ENCODE measurements around the gene ACTRT2. TPM values are rescaled to one million over a fixed set of nuclear protein-coding genes. Genes with fewer than 3 reads are reported as not detected.

ACTRT2 gene
- total RNA-seq, 4 donors from 2014 or later, result not detected

- Histone ChIP-seq H3K27ac (no peak overlapping the region), H3K4me3 (no peak overlapping the region), H3K27me3 (peaks cover 76 to 86% (median 82%) of the 10 kb centered on the region in 3 donors), H3K9me3 (no peaks in the 10 kb centered on the region), H3K36me3 (no peaks in the 10 kb centered on the region), H3K4me1 (peaks cover 4 to 15% of the 10 kb centered on the region in 2 donors)
- no peak for ATAC-seq
- in situ Hi-C loops (cut with MboI; ENCODE audit: low sequenced_read_pairs in 4 of 4) (no loop called here), intact Hi-C loops (cut with DNase I; ENCODE audit: low total_unique reads) (no loop called here)
- TF ChIP-seq CTCF (IDR thresholded peaks at IDR 0.05 in 4 of 5, conservative IDR thresholded peaks at IDR 0.05 in 1 of 5), result no peak
- no peak for TF ChIP-seq POLR2A (IDR thresholded peaks at IDR 0.05)
- DNase-seq, result no peak
These were observed 46.0 kb downstream of the ACTRT2 start for GRCh38 chr1:3067301-3067670.

GRCh38 chr1:3067671-3068563 lies 46.6 kb downstream of the ACTRT2 start:
- H3K4me1 ChIP-seq, result peaks cover 4 to 15% of the 10 kb centered on the region in 2 donors
- DNase-seq, result no peak

GRCh38 chr1:3068564-3069431 lies 47.5 kb downstream of the ACTRT2 start, which contains the start of gene PRDM16:
Gene PRDM16, plus strand, starts transcription at chr1:3069203. Its CDS starts 57 bp downstream, at chr1:3069260.
- Histone ChIP-seq H3K4me3 (peak within 1 kb of the TSS; percentile 49 to 63 (median 59)), H3K4me1 (peaks cover 2 to 11% of the 10 kb centered on the region in 2 donors), H3K27ac (peak within 1 kb of the TSS in 1 of 4 donors; percentile 43), H3K27me3 (peaks cover 78 to 88% (median 80%) of the 10 kb centered on the region in 3 donors), H3K9me3 (no peaks in the 10 kb centered on the region), H3K36me3 (no peaks in the 10 kb centered on the region)
- TF ChIP-seq POLR2A (IDR thresholded peaks at IDR 0.05) (no peak), CTCF (IDR thresholded peaks at IDR 0.05 in 4 of 5, conservative IDR thresholded peaks at IDR 0.05 in 1 of 5) (no peak)
- intact Hi-C loops (cut with DNase I; ENCODE audit: low total_unique reads) (loop anchor here (1.0 kb wide), 1 partner anchor 216 kb away; no protein-coding TSS in a partner anchor), in situ Hi-C loops (cut with MboI; ENCODE audit: low sequenced_read_pairs in 4 of 4) (no loop called here)
- no peak for DNase-seq
- no peak for ATAC-seq

More at GRCh38 chr1:3067671-3068563, 46.6 kb downstream of the ACTRT2 start:
- Histone ChIP-seq H3K9me3 (no peaks in the 10 kb centered on the region), H3K27me3 (peaks cover 77 to 88% (median 82%) of the 10 kb centered on the region in 3 donors), H3K27ac (no peak overlapping the region), H3K36me3 (no peaks in the 10 kb centered on the region), H3K4me3 (peak overlapping the region; percentile 13 to 48 (median 35))
- intact Hi-C loops (cut with DNase I; ENCODE audit: low total_unique reads) (no loop called here), in situ Hi-C loops (cut with MboI; ENCODE audit: low sequenced_read_pairs in 4 of 4) (no loop called here)
- TF ChIP-seq POLR2A (IDR thresholded peaks at IDR 0.05), result no peak
- no peak for TF ChIP-seq CTCF (IDR thresholded peaks at IDR 0.05 in 4 of 5, conservative IDR thresholded peaks at IDR 0.05 in 1 of 5)
- ATAC-seq, result no peak

- intact Hi-C loops (cut with DNase I; ENCODE audit: low total_unique reads) (loop anchor here (1.0 kb wide), 1 partner anchor 215 kb away; no protein-coding TSS in a partner anchor), in situ Hi-C loops (cut with MboI; ENCODE audit: low sequenced_read_pairs in 4 of 4) (no loop called here)
- no peak for DNase-seq
- no peaks in the 10 kb centered on the region for H3K9me3 ChIP-seq
- peaks cover 0 to 11% of the 10 kb centered on the region in 2 donors for H3K4me1 ChIP-seq
- H3K27ac ChIP-seq, result peak overlapping the region in 1 of 4 donors; percentile 43
- peak overlapping the region; percentile 49 to 63 (median 59) for H3K4me3 ChIP-seq
- ATAC-seq, result peak in 1 of 2 donors; percentile 55
- H3K36me3 ChIP-seq, result no peaks in the 10 kb centered on the region
- no peak for TF ChIP-seq POLR2A (IDR thresholded peaks at IDR 0.05)
- no peak for TF ChIP-seq CTCF (IDR thresholded peaks at IDR 0.05 in 4 of 5, conservative IDR thresholded peaks at IDR 0.05 in 1 of 5)
- peaks cover 76 to 88% (median 80%) of the 10 kb centered on the region in 3 donors for H3K27me3 ChIP-seq
These were observed 48.4 kb downstream of the ACTRT2 start for GRCh38 chr1:3069491-3070308.

Measured in gastrocnemius medialis (tissue), 4 donors.